K562 (cell line): ENCODE data around the gene IMPG2. TPM values are rescaled to one million over a fixed set of nuclear protein-coding genes. Genes with fewer than 3 reads are reported as not detected.

ENCODE experiments used
- ATAC-seq: fragments of 200-7000 bp; cut with Tn5 transposase; 3 replicates; pipeline ENCODE4 v1.9.1; 2020; ENCODE audit warnings: moderate library complexity
- BruUV-seq: library from RNA; stranded (reverse); fragments of 400-500 nt; replicated peaks from 2 replicates; lab custom pipeline; 2021; lab: Mats Ljungman, UMichigan
- CTCF ChIA-PET: fragments of 300-600 bp; formaldehyde crosslinking; extraction: SDS; loops from one replicate; lab custom pipeline; 2021; ENCODE audit warnings: low intra/inter-chr PET ratio; lab: Yijun Ruan, JAX
- POLR2A ChIA-PET: fragments of 300-600, 350-650 bp; sonication (Branson Sonifier 250); formaldehyde crosslinking; extraction: SDS; loops from one replicate; lab custom pipeline; 2021; ENCODE audit warnings: antibody characterized with exemption, inconsistent platforms; lab: Yijun Ruan, JAX
- DNase-seq, 4 experiments: peaks; one replicate each; pipeline versions ENCODE4 v3.0.0 to v3.0.0-alpha.2; 2011 to 2018; ENCODE audit warnings: low spot score in 3 of 4, mixed read lengths in 3 of 4; ENCODE audit errors: extremely low read depth in 1 of 4
- FAIRE-seq: peaks from 2 replicates; lab custom pipeline; 2011; peaks lifted over from hg19 to GRCh38; lab: Jason Lieb, UNC
- H2AFZ ChIP-seq: 2 replicates; pipeline ENCODE4 v1.6.0; 2011; ENCODE audit warnings: low read depth, low read length, control low read depth, inconsistent platforms
- H3K27ac ChIP-seq: fragments of 200-600 bp; 3 replicates; pipeline ENCODE4 v1.8.0; 2011; ENCODE audit warnings: low read depth, mild to moderate bottlenecking, control low read depth, inconsistent platforms, low read length, moderate library complexity, mixed read lengths; ENCODE audit errors: extremely low read depth
- H3K27me3 ChIP-seq, 2 experiments: fragments of 300-600 bp in 1 of 2; 2 replicates in 1 of 2; 3 replicates in 1 of 2; pipeline versions ENCODE4 v1.6.0 to v1.8.0; 2011; ENCODE audit warnings: inconsistent platforms in 2 of 2, low read length in 2 of 2, mild to moderate bottlenecking in 1 of 2, mixed read lengths in 1 of 2, moderate library complexity in 1 of 2; ENCODE audit not compliant: control insufficient read depth in 2 of 2, insufficient read depth in 2 of 2
- H3K36me3 ChIP-seq: fragments of 300-600 bp; 3 replicates; pipeline ENCODE4 v1.8.0; 2011; ENCODE audit warnings: mild to moderate bottlenecking, low read length, inconsistent platforms; ENCODE audit not compliant: control insufficient read depth, insufficient read depth
- H3K4me1 ChIP-seq, 2 experiments: fragments of 200-600 bp in 1 of 2; replicated peaks in 1 of 2; 2 replicates in 1 of 2; 3 replicates in 1 of 2; pipeline versions ENCODE4 v1.5.1 to v1.8.0; 2011; ENCODE audit warnings: inconsistent platforms in 2 of 2, low read length in 2 of 2, mild to moderate bottlenecking in 1 of 2, mixed read lengths in 1 of 2, moderate library complexity in 1 of 2; ENCODE audit not compliant: control insufficient read depth in 2 of 2, insufficient read depth in 2 of 2
- H3K4me2 ChIP-seq: 2 replicates; pipeline ENCODE4 v1.6.1; 2011; ENCODE audit warnings: low read length, control low read depth, inconsistent platforms, mixed read lengths; ENCODE audit not compliant: insufficient read depth
- H3K4me3 ChIP-seq: fragments of 200-600 bp; sonication (generic), shearing (Covaris generic); 2 replicates; pipeline ENCODE4 v1.5.1; 2016; ENCODE audit warnings: control low read depth, inconsistent platforms
- H3K79me2 ChIP-seq: fragments of 200-600 bp; 3 replicates; pipeline ENCODE4 v1.8.0; 2011; ENCODE audit warnings: low read length, inconsistent platforms; ENCODE audit not compliant: control insufficient read depth, insufficient read depth
- H3K9ac ChIP-seq, 2 experiments: 2 replicates each; pipeline versions ENCODE4 v1.6.0 to v1.6.1; 2011; ENCODE audit warnings: low read depth in 2 of 2, low read length in 2 of 2, control low read depth in 1 of 2, inconsistent platforms in 1 of 2, mild to moderate bottlenecking in 1 of 2, mixed read lengths in 1 of 2; ENCODE audit not compliant: insufficient read depth in 1 of 2
- H3K9me1 ChIP-seq: one replicate; pipeline ENCODE4 v1.6.0; 2011; ENCODE audit warnings: inconsistent platforms, mild to moderate bottlenecking, low read length, moderate library complexity; ENCODE audit not compliant: control insufficient read depth, insufficient read depth
- H3K9me3 ChIP-seq: replicated peaks from 2 replicates; pipeline ENCODE4 v1.5.1; 2011; ENCODE audit warnings: low read depth, low read length, inconsistent platforms; ENCODE audit not compliant: control insufficient read depth, insufficient read depth
- H4K20me1 ChIP-seq: replicated peaks from 2 replicates; pipeline ENCODE4 v1.6.1; 2011; ENCODE audit warnings: low read length, inconsistent platforms, mixed read lengths; ENCODE audit not compliant: control insufficient read depth, insufficient read depth
- CLOCK ChIP-seq: fragments of 250-450 bp; sonication (Bioruptor Pico); IDR thresholded peaks from 2 replicates; pipeline ENCODE4 v1.4.0; 2020; ENCODE audit warnings: mild to moderate bottlenecking, moderate library complexity, borderline replicate concordance
- ELK3 ChIP-seq: fragments of 450-650 bp; formaldehyde crosslinking; IDR thresholded peaks from 2 replicates; pipeline ENCODE4 v1.4.0; 2020; ENCODE audit warnings: mild to moderate bottlenecking
- GMEB1 ChIP-seq: fragments of 250-450 bp; sonication (Bioruptor Pico); IDR thresholded peaks from 2 replicates; pipeline ENCODE4 v1.4.0; 2020; ENCODE audit warnings: mild to moderate bottlenecking
- JUND ChIP-seq, 2 experiments: IDR thresholded peaks; 2 replicates in 1 of 2; 3 replicates in 1 of 2; pipeline ENCODE4 v1.6.1; 2011; ENCODE audit warnings: borderline replicate concordance in 2 of 2, low read depth in 2 of 2, low read length in 2 of 2, improper control_type of control experiment in 1 of 2, missing biosample characterization in 1 of 2, missing genetic modification characterization in 1 of 2, missing genetic modification reagents in 1 of 2
- NONO ChIP-seq, 2 experiments: fragments of 200-400 bp in 1 of 2; fragments of 450-650 bp in 1 of 2; formaldehyde crosslinking in 1 of 2; IDR thresholded peaks; 2 replicates each; pipeline ENCODE4 v1.6.1; 2017; ENCODE audit warnings: low read depth in 2 of 2, mild to moderate bottlenecking in 2 of 2, moderate library complexity in 2 of 2, low read length in 1 of 2
- SMAD3 ChIP-seq: fragments of 450-650 bp; formaldehyde crosslinking; conservative IDR thresholded peaks from 2 replicates; pipeline ENCODE4 v1.4.0; 2020; ENCODE audit warnings: mild to moderate bottlenecking
- WGBS: fragments of 100-300 bp; shearing (Covaris generic); methylation state at CpG from one replicate; pipeline ENCODE4 v1.1.6; 2016; ENCODE audit warnings: low coverage, mixed read lengths; ENCODE audit not compliant: insufficient coverage; ENCODE audit errors: missing lambda C conversion rate; 5-methylcytosine and 5-hydroxymethylcytosine counted together
- in situ Hi-C: fragments of 300-500 bp; cut with MboI; formaldehyde crosslinking; loops from 4 replicates; pipeline ENCODE4 v1.15.0; 2018; ENCODE audit warnings: inconsistent platforms, mixed read lengths
- intact Hi-C: fragments of 100-400 bp; cut with micrococcal nuclease; formaldehyde crosslinking; loops from 2 replicates; pipeline ENCODE4 v1.14.2; 2022
- polyA plus RNA-seq, 8 experiments: library from polyadenylated mRNA; depleted of rRNA in 4 of 8; stranded (reverse) in 5 of 8; unstranded in 3 of 8; fragments of >200 nt; fragmentation: Nextera tagmentation in 2 of 8; fragmentation: Illumina TruSeq in 1 of 8; extraction: Ambion mirVana in 2 of 8; extraction: Trizol in 1 of 8; gene quantifications; 2 replicates each; pipeline versions ENCODE4 v1.2.1 to v1.2.3, GENCODE V29; 2011 to 2014; ENCODE audit warnings: inconsistent platforms in 1 of 8, missing spikeins in 1 of 8
- total RNA-seq, 7 experiments: library from RNA; depleted of rRNA in 6 of 7; stranded (reverse); fragments of >200 nt in 6 of 7; fragmentation: Illumina TruSeq in 2 of 7; extraction: Trizol in 2 of 7; gene quantifications; 2 replicates each; pipeline versions ENCODE4 v1.2.1 to v1.2.3, GENCODE V29; 2011 to 2021; ENCODE audit warnings: low replicate concordance in 1 of 7

Gene IMPG2
- total and polyA plus RNA-seq, 9 of the 15 experiments (the other 6 are each of a cell fraction or from before 2014, with no cell fraction given): 0.04 to 0.36 (median 0.09) TPM

GRCh38 chr3:101271728-101272127 lies 48.6 kb downstream of the IMPG2 start:
- Histone ChIP-seq H2AFZ (no peak overlapping the region), H3K79me2 (no peaks in the 10 kb centered on the region), H3K9me1 (no peaks in the 10 kb centered on the region), H3K4me2 (no peak overlapping the region), H3K4me1 (no peaks in the 10 kb centered on the region), H4K20me1 (no peaks in the 10 kb centered on the region), H3K27me3 (no peaks in the 10 kb centered on the region), H3K27ac (no peak overlapping the region), H3K36me3 (no peaks in the 10 kb centered on the region), H3K9ac (no peak overlapping the region), H3K9me3 (no peaks in the 10 kb centered on the region), H3K4me3 (no peak overlapping the region)
- DNase-seq: no peak
- no peak for ATAC-seq
- in situ Hi-C loops (no loop called here), intact Hi-C loops (no loop called here)
- ChIA-PET CTCF (no interaction called here), POLR2A (no interaction called here)
- BruUV-seq: no TSS peak
- TF ChIP-seq JUND (IDR thresholded peaks at IDR 0.05; ENCODE audit: borderline replicate concordance, low read depth, low read length) (no peak), JUND (tag; IDR thresholded peaks at IDR 0.05; ENCODE audit: borderline replicate concordance, low read depth, low read length) (no peak), ELK3 (CRISPR knock-in tag) (no peak), GMEB1 (CRISPR knock-in tag) (no peak), SMAD3 (no peak), CLOCK (CRISPR knock-in tag) (no peak), NONO (IDR thresholded peaks at IDR 0.05; ENCODE audit: low read depth in 2 of 2, low read length in 1 of 2) (no peak)
- WGBS: 11% methylated on average over 3 of the region's 4 CpGs
- no peak for FAIRE-seq
